NK-92 (cell line): ENCODE data around the gene ACTG2.
"Not testable (repeated sequence)": the region's sequence is repeated elsewhere in the genome, so short reads cannot be mapped to it uniquely, and the experiment has no call there.

Source experiments
- DNase-seq: peaks from one replicate; lab custom pipeline; 2025; ENCODE audit not compliant: unreplicated experiment; lab: John Stamatoyannopoulos, UW

Gene ACTG2

GRCh38 chr2:73892631-73893329 lies at the start of gene ACTG2:
TSS of gene ACTG2 (plus strand) at chr2:73893008. CDS start at chr2:73901312, 8,304 bp downstream.
- DNase-seq = no peak

GRCh38 chr2:73844087-73844486 lies 48.7 kb upstream of the ACTG2 start:
- no peak for DNase-seq

DNA sequence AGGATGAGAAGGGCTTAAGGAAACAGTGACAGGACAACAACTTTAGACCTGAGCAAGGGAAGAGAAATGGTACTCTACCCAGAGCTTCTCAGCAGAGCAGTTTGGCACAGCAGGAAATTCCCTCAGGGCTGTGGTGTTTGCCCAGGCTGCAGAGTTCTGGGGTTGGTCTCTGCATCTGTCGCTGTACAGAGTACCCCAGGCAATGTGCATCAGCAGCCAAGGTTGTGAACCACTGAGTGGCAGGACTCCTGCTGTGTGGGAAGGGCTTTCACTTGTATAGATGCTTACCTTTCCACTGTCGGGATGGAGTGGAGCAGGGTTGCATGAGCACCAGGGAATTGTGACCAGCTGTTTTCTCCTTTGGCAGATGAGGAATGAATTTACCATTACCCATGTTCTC lies 42.8 kb upstream of the ACTG2 start:
- DNase-seq = no peak

DNA sequence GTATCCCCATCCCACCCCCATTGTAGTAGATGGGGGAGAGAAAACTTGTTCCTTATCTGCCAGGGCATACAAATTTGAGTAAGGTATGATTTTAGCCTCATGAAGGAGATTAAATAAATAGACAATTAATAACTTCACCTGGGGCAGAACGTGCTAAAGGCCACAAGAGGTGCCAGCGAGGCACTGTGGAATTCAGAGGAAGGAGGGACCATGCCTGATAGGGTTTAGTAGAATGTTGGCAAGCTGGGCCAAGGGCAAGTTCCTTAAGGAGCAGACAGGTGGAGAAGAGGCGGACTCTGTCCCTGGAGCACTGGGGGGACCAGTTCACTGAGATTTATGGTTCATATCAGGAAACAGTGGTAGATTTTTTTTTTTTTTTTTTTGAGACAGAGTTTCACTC lies 41.5 kb upstream of the ACTG2 start:
- no peak for DNase-seq

DNA sequence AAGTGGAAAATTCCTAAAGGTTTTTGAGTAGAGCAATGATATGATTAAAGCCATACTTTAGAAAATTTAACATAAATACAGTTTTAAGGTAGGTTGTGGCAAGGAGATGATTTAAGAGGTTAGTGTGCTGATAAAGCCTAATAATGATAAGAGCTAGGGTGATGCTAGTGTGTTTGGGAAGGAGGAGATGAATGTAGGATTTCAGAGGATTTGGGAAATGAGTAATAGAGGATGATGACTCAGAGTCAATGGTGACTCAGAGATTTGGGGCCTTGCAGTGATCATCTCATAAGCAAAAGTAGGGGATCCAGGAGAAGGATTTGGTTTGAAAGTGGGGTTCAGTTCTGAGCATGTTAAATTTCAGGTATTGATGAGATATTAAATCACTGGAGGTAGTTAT lies 40.8 kb upstream of the ACTG2 start:
- no peak for DNase-seq

- no peak for DNase-seq
Measured at GRCh38 chr2:73855526-73855925, 37.3 kb upstream of the ACTG2 start.

GRCh38 chr2:73856214-73856613 lies 36.6 kb upstream of the ACTG2 start:
- no peak for DNase-seq

GRCh38 chr2:73859721-73860586 lies 32.9 kb upstream of the ACTG2 start:
- DNase-seq = no peak

- DNase-seq = no peak
Measured at GRCh38 chr2:73862987-73863386, 29.8 kb upstream of the ACTG2 start.

GRCh38 chr2:73868204-73868978 lies 24.4 kb upstream of the ACTG2 start:
- no peak for DNase-seq

GRCh38 chr2:73870084-73870483 lies 22.7 kb upstream of the ACTG2 start:
- no peak for DNase-seq

DNA sequence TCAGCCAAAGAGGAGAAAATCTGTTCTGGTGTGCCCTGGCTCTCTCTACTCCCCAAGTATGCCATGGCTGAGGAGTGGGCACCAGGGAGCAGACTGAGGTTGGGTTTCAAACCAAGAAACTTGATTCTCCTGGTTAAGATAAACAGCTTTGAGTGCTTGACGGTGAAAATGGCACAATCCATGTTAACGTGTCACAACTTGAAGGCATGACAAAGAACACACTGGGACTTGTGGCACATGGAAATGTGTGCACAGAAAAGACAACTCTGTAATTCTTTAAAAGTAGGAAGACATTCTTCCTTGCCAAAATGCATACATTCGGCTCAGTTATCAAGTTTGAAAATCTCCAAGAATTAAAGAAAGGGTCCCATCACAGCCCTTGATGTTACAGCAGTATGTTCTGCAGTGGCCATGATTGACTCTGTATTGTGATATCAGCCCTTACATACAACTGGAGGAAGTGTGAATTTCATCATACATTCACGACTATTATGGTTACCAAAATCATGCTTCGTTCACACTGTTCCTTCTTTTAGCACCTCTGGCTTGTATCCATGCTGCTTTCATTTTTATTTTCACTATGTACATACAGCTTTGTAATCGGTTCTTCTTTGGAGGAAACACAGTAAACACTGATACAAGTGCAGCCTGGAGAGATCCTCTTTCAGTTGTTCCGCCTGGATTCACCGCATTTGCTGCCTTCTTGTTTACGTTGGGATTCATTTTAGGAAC lies 15.6 kb upstream of the ACTG2 start:
- no peak for DNase-seq

- DNase-seq = not testable (repeated sequence)
Measured at GRCh38 chr2:73877984-73878383, 14.8 kb upstream of the ACTG2 start.

- no peak for DNase-seq
Measured at GRCh38 chr2:73885406-73885805, 7.4 kb upstream of the ACTG2 start.

GRCh38 chr2:73886357-73886756 lies 6.5 kb upstream of the ACTG2 start:
- DNase-seq = no peak

DNA sequence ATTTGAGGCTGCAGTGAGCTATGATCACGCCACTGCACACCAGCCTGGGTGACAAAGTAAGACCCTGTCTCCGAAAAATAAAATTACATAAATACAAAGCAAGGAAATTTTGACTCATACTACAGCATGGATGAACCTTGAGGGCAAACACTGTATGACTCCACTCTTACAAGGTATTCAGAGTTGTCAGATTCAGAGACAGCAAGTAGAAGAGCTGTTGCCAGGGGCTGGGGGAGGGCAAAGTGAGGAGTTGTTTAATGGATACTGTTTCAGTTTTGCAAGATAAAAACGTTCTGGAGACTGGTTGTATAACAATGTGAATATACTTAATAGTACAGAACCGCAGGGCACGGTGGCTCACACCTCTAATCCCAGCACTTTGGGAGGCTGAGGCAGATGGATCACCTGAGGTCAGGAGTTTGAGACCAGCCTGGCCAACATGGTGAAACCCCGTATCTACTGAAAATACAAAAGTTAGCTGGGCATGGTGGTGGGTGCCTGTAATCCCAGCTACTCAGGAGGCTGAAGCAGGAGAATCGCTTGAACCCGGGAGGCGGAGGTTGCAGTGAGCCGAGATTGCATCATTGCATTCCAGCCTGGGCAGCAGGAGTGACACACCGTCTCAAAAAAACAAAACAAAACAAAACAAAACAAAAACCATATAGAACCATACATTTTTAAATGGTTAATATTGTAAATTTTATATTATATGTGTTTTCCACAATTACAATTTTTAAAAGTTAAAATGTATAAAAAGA lies 5.0 kb upstream of the ACTG2 start:
- not testable (repeated sequence) for DNase-seq

DNA sequence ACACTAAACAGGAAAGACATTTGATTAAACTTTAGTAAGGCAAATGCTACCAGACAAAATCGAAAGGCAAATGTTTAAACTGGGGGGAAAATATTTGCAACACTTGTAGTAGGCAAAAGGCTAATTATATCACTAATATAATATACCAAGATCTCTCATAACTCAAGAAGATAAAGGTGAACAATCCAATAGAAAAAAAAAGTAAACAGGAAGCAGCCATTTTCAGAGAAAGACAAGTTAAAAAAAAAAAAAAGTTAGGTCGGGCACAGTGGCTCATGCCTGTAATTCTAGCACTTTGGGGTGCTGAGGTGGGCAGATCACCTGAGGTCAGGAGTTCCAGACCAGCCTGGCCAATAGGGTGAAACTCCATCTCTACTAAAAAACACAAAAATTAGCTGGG lies 4.4 kb upstream of the ACTG2 start:
- DNase-seq = no peak

- DNase-seq = no peak
Measured at GRCh38 chr2:73889206-73889605, 3.6 kb upstream of the ACTG2 start.

DNA sequence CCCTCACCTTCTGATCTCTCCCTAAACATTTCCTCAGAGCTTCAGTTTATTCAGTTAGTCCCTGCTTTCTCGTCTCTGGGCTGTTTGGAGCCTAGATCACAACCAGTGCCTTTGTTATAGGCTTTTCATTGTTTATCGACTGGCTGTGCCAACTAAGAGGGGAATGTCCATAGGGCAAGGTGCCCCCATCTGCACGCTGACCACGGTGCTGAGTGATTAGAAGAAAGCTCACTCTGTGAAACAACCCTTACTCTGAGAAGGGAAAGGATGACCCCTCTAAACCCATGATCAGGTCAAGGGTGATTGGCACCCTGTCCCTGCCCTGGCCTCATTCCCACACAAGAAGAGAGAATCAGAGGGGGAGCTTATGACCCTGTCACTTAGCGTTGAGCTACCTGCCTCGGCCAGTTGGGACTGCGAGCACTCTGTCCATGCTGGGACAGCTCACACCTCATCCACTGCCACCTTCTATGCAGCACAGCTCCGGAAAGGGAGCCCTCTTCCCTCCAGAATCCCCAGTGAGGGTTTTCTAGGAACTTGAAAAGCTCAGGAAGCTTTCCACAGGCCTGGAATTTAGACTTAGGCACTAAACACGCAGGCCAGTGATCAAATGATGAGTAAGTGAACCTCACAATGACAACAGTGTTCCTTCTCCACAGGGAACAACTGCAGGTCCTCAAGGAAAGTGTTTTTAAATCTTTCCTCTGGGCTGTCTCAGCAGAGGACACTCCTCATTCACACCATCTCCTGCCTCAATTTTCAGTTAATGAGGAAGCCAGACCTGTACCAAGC lies 2.3 kb upstream of the ACTG2 start:
- no peak for DNase-seq
